Measurements from ENCODE around the gene PIP5K1A.
A peak's percentile ranks its signal among the peaks of the same experiment; 100 is the strongest.
"Not testable (repeated sequence)": the region's sequence is repeated elsewhere in the genome, so short reads cannot be mapped to it uniquely, and the experiment has no call there.

PIP5K1A gene

GRCh38 chr1:151196292-151196800, 2.0 kb upstream of the PIP5K1A start:
- peaks cover 24% of the 10 kb centered on the region for H3K27me3 Mint-ChIP-seq (ENCODE audit: low read depth, poor library complexity)
- no peaks in the 10 kb centered on the region for H3K36me3 Mint-ChIP-seq (ENCODE audit: low read depth)
- no peaks in the 10 kb centered on the region for H3K9me3 Mint-ChIP-seq
- peak; percentile 19 for DNase-seq
- no peak overlapping the region for H3K27ac Mint-ChIP-seq
- peaks cover 34% of the 10 kb centered on the region for H3K4me1 Mint-ChIP-seq
- TF ChIP-seq CTCF (IDR thresholded peaks at IDR 0.05) = peak; percentile 20
- no peak overlapping the region for H3K4me3 Mint-ChIP-seq

- peaks cover 2% of the 10 kb centered on the region for H3K36me3 Mint-ChIP-seq (ENCODE audit: low read depth)
- no peak for DNase-seq
- peak overlapping the region; percentile 44 for H3K27ac Mint-ChIP-seq
- peaks cover 20% of the 10 kb centered on the region for H3K27me3 Mint-ChIP-seq (ENCODE audit: low read depth, poor library complexity)
- TF ChIP-seq CTCF (IDR thresholded peaks at IDR 0.05) = no peak
- peaks cover 43% of the 10 kb centered on the region for H3K4me1 Mint-ChIP-seq
- peak overlapping the region; percentile 99 for H3K4me3 Mint-ChIP-seq
- H3K9me3 Mint-ChIP-seq = no peaks in the 10 kb centered on the region
Observed at GRCh38 chr1:151197863-151198253, 494 bp upstream of the PIP5K1A start.

GRCh38 chr1:151199873-151200581, 1.7 kb downstream of the PIP5K1A start:
- Mint-ChIP-seq H3K4me3 (peak overlapping the region; percentile 99), H3K4me1 (peaks cover 48% of the 10 kb centered on the region), H3K9me3 (no peaks in the 10 kb centered on the region), H3K27ac (peak overlapping the region; percentile 100), H3K36me3 (ENCODE audit: low read depth) (peaks cover 14% of the 10 kb centered on the region), H3K27me3 (ENCODE audit: low read depth, poor library complexity) (no peaks in the 10 kb centered on the region)
- DNase-seq = no peak
- no peak for TF ChIP-seq CTCF (IDR thresholded peaks at IDR 0.05)

GRCh38 chr1:151205381-151205965, 7.1 kb downstream of the PIP5K1A start:
- peaks cover 57% of the 10 kb centered on the region for H3K36me3 Mint-ChIP-seq (ENCODE audit: low read depth)
- peaks cover 15% of the 10 kb centered on the region for H3K4me1 Mint-ChIP-seq
- H3K9me3 Mint-ChIP-seq; H3K4me3 Mint-ChIP-seq; DNase-seq; H3K27me3 Mint-ChIP-seq (ENCODE audit: low read depth, poor library complexity); H3K27ac Mint-ChIP-seq: not testable (repeated sequence)

- no peak for DNase-seq
- no peak for TF ChIP-seq CTCF (IDR thresholded peaks at IDR 0.05)
- H3K4me1 Mint-ChIP-seq = peaks cover 7% of the 10 kb centered on the region
- no peak overlapping the region for H3K4me3 Mint-ChIP-seq
- no peaks in the 10 kb centered on the region for H3K27me3 Mint-ChIP-seq (ENCODE audit: low read depth, poor library complexity)
- no peaks in the 10 kb centered on the region for H3K9me3 Mint-ChIP-seq
- peak overlapping the region; percentile 25 for H3K27ac Mint-ChIP-seq
- peaks cover 74% of the 10 kb centered on the region for H3K36me3 Mint-ChIP-seq (ENCODE audit: low read depth)
Observed at GRCh38 chr1:151210830-151211229, 12.5 kb downstream of the PIP5K1A start.

- Mint-ChIP-seq H3K9me3 (no peaks in the 10 kb centered on the region), H3K27ac (peak overlapping the region; percentile 85), H3K36me3 (ENCODE audit: low read depth) (peaks cover 68% of the 10 kb centered on the region), H3K27me3 (ENCODE audit: low read depth, poor library complexity) (no peaks in the 10 kb centered on the region), H3K4me3 (no peak overlapping the region), H3K4me1 (peaks cover 7% of the 10 kb centered on the region)
- DNase-seq = no peak
- no peak for TF ChIP-seq CTCF (IDR thresholded peaks at IDR 0.05)
Observed at GRCh38 chr1:151211972-151212705, 13.8 kb downstream of the PIP5K1A start.

Measured in nephron progenitor cell (in vitro differentiated cells).